ENCODE data around the gene RPP25L. TPM values are rescaled to one million over a fixed set of nuclear protein-coding genes. Genes with fewer than 3 reads are reported as not detected.

Gene RPP25L
- polyA plus RNA-seq, 1 donor from 2014 or later = 31.4 TPM

GRCh38 chr9:34565856-34566255 is 46.0 kb downstream of the RPP25L start:
- TF ChIP-seq EZH2 (IDR thresholded peaks at IDR 0.05; ENCODE audit: borderline replicate concordance, insufficient read depth, low read length, poor library complexity, severe bottlenecking) (no peak), RAD21 (conservative IDR thresholded peaks at IDR 0.05) (no peak), REST (IDR thresholded peaks at IDR 0.05; ENCODE audit: borderline replicate concordance) (no peak), EP300 (conservative IDR thresholded peaks at IDR 0.05; ENCODE audit: poor library complexity, severe bottlenecking) (no peak), MXI1 (conservative IDR thresholded peaks at IDR 0.05; ENCODE audit: poor library complexity, severe bottlenecking) (no peak), CTCF (IDR thresholded peaks at IDR 0.05; ENCODE audit: poor library complexity, severe bottlenecking) (no peak)

GRCh38 chr9:34564617-34565016 is 47.3 kb downstream of the RPP25L start:
- no peak overlapping the region for H3K4me3 ChIP-seq (ENCODE audit: low read length)
- no peaks in the 10 kb centered on the region for H3K9me2 ChIP-seq (ENCODE audit: insufficient read depth, low read length)
- no peak overlapping the region for H3K9ac ChIP-seq (ENCODE audit: low read length)
- TF ChIP-seq EP300 (conservative IDR thresholded peaks at IDR 0.05; ENCODE audit: poor library complexity, severe bottlenecking) = no peak
- no peak for TF ChIP-seq MXI1 (conservative IDR thresholded peaks at IDR 0.05; ENCODE audit: poor library complexity, severe bottlenecking)
- TF ChIP-seq REST (IDR thresholded peaks at IDR 0.05; ENCODE audit: borderline replicate concordance) = no peak
- TF ChIP-seq POLR2AphosphoS5 (IDR thresholded peaks at IDR 0.05) = no peak
- no peak for TF ChIP-seq TAF1 (IDR thresholded peaks at IDR 0.05; ENCODE audit: low read depth)
- no peak for TF ChIP-seq EZH2 (IDR thresholded peaks at IDR 0.05; ENCODE audit: borderline replicate concordance, insufficient read depth, low read length, poor library complexity, severe bottlenecking)
- no peak for TF ChIP-seq CTCF (IDR thresholded peaks at IDR 0.05; ENCODE audit: poor library complexity, severe bottlenecking)
- TF ChIP-seq SMC3 (conservative IDR thresholded peaks at IDR 0.05; ENCODE audit: poor library complexity) = no peak
- no peak for TF ChIP-seq RAD21 (conservative IDR thresholded peaks at IDR 0.05)
- no peaks in the 10 kb centered on the region for H3F3A ChIP-seq (ENCODE audit: insufficient read depth, low read length, poor library complexity, severe bottlenecking)
- H4K20me1 ChIP-seq (ENCODE audit: insufficient read depth) = no peaks in the 10 kb centered on the region
- H3K9me3 ChIP-seq (ENCODE audit: low read length) = no peaks in the 10 kb centered on the region
- H3K79me2 ChIP-seq (replicated peaks; ENCODE audit: insufficient read depth, low read length) = peaks cover 4% of the 10 kb centered on the region
- no peaks in the 10 kb centered on the region for H3K27me3 ChIP-seq (ENCODE audit: insufficient read depth, low read depth, low read length)
- no peak overlapping the region for H3K27ac ChIP-seq (ENCODE audit: low read length)
- H3K36me3 ChIP-seq (ENCODE audit: insufficient read depth, low read length) = peaks cover 8% of the 10 kb centered on the region
- no peak overlapping the region for H3K4me2 ChIP-seq (ENCODE audit: low read length)
- H2AFZ ChIP-seq (ENCODE audit: low read depth, low read length) = no peak overlapping the region

More at GRCh38 chr9:34565856-34566255, 46.0 kb downstream of the RPP25L start:
- H3K36me3 ChIP-seq (ENCODE audit: insufficient read depth, low read length) = peaks cover 8% of the 10 kb centered on the region
- no peaks in the 10 kb centered on the region for H3K9me2 ChIP-seq (ENCODE audit: insufficient read depth, low read length)
- H3F3A ChIP-seq (ENCODE audit: insufficient read depth, low read length, poor library complexity, severe bottlenecking) = no peaks in the 10 kb centered on the region
- H3K4me2 ChIP-seq (ENCODE audit: low read length) = no peak overlapping the region
- H3K27me3 ChIP-seq (ENCODE audit: insufficient read depth, low read depth, low read length) = no peaks in the 10 kb centered on the region
- peak overlapping the region; percentile 3 for H3K9ac ChIP-seq (ENCODE audit: low read length)
- H4K20me1 ChIP-seq (ENCODE audit: insufficient read depth) = no peaks in the 10 kb centered on the region
- H3K4me3 ChIP-seq (ENCODE audit: low read length) = no peak overlapping the region
- H3K9me3 ChIP-seq (ENCODE audit: low read length) = no peaks in the 10 kb centered on the region
- H2AFZ ChIP-seq (ENCODE audit: low read depth, low read length) = no peak overlapping the region
- peaks cover 6% of the 10 kb centered on the region for H3K79me2 ChIP-seq (replicated peaks; ENCODE audit: insufficient read depth, low read length)
- no peak overlapping the region for H3K27ac ChIP-seq (ENCODE audit: low read length)
